GM15510 (cell line): ENCODE data around the gene RFC1.

Experiments used
- POLR2A ChIP-seq: IDR thresholded peaks from 3 replicates; pipeline ENCODE4 v1.6.1; 2011; ENCODE audit warnings: borderline replicate concordance; ENCODE audit not compliant: insufficient read length; ENCODE audit errors: extremely low read depth

The RFC1 gene

GRCh38 chr4:39357002-39357401 lies 9.2 kb downstream of the RFC1 start:
- no peak for TF ChIP-seq POLR2A

DNA sequence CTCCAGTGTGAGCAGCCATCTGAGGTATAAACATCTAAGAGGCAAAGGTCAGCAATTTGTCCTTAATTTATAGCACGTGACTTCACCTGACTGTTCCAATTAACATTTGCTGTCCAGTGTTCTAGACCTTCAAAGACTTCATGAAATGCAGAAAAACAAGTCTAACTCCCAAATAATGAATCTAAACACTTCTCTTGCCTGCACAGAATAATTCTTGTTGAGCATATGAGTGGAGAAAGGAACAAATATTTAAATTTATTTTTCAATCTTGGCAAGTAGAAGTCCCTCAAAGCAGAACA lies 12.0 kb downstream of the RFC1 start:
- TF ChIP-seq POLR2A: no peak

- no peak for TF ChIP-seq POLR2A
Observed at GRCh38 chr4:39353478-39354253, 12.5 kb downstream of the RFC1 start.

GRCh38 chr4:39349326-39349725 lies 16.8 kb downstream of the RFC1 start:
- TF ChIP-seq POLR2A: no peak

DNA sequence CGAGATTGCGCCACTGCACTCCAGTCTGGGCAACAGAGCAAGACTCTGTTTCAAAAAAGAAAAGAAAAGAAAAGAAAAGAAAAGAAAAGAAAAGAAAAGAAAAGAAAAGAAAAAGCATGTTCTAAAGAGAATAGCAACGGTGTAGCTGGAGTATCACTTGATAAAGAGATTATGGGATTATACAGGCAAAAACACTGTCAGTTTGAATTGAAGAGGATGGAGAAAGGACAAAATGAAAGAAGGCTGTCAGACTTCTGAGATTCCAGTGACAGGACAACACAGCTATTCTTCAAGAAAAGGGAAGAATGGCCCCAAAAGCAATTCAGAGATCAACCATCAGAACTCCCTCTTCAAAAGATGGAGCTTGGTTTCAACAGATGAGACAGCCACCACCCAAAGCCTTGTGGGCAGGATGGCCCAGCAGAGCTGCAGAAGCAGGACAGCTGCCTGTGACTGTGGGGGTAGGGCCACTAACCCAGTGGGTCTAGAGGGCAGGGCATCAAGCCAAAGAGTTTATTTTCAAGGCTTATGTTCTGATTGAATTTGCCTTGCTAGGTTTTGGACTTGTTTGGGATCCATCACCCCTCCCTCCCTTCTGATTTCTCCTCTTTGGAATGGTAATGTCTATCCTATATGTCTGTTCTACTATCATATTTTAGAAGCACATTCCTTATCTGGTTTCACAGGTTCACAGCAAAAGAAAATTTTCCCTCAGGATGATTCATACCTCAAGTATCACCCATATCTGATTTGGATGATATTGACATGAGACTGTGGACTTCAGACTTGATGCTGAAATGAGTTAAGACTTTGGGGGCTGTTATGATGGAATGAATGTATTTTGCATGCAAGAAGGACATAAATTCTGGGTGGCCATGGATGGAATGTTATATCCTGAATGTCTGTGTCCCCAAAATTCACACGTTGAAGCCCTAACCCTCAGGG lies 17.5 kb downstream of the RFC1 start:
- TF ChIP-seq POLR2A: no peak

DNA sequence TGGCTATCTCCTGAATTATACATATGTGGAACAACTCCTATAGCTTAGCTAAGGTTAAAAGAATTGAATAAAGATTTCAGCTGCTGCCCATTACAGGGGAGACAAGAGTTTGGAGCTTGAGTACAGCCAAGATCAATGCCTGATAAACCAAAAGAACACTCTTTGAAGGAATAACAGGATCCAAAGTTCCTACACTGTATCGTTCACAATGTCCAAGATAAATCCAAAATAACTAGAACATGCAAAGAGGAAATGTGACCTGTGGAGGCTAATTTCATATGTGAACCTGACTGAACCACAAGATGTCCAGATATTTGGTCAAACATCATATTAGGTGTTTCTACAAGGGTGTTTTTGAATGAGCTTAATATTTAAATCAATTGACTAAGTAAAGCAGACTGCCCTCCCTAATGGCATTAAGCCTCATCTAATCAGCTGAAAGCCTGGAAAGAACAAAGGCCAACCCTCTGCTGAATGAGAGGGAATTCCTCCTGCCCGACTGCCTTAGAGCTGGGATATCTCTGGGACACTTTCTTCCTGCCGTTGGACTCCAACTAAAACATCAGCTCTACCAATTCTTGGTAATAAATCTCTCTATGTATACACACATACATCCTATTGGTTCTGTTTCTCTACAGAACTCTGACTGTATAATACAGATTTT lies 19.2 kb downstream of the RFC1 start:
- no peak for TF ChIP-seq POLR2A

DNA sequence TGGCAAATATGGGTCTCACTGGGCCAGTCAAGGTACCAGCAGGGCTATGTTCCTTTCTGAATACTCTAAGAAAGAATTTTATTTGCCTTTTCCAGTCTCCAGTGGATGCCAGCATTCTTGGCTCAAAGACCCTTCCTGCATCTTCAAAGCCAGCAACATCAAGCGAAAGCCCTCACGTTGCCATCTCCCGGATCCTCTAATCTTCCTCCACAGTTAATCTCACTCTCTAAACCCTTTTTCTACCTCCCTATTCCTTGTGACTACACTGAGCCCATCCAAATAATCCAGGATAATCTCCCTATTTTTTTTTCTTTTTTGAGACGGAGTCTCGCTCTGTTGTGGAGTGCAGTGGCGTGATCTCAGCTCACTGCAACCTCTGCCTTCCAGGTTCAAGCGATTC lies 23.4 kb downstream of the RFC1 start:
- TF ChIP-seq POLR2A: no peak

DNA sequence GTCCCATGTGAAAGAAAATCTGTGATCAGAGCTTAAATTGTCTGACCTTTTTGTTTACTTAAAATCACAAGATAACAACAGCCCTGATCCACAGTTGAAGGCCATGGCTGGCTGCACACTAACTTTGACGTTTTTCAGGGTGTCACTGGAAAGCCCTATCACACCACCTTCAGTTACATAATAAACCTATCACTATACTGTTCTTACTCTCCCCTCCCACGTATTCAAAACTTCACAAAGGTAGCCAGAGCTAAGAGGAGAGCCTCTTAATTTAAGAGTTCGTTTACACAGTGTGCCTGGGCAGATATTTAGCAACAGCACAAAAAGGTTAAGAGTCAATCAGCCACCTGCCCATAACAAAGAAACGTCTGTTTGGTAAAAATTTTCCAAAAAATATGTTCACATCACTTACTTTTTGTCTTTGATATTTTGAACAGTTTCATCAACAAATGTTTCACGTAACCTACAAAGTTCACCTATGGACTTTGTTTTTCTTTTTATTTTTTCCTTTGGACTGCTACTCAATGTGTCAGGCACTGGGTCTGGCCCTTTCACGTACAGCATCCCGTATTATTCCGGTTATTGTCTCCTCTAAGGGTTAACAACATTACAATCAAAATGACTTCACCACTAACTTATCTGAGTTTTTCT lies 25.0 kb downstream of the RFC1 start:
- no peak for TF ChIP-seq POLR2A

GRCh38 chr4:39339968-39340367 lies 26.2 kb downstream of the RFC1 start:
- TF ChIP-seq POLR2A: no peak

- TF ChIP-seq POLR2A: no peak
Observed at GRCh38 chr4:39337841-39338240, 28.3 kb downstream of the RFC1 start.

DNA sequence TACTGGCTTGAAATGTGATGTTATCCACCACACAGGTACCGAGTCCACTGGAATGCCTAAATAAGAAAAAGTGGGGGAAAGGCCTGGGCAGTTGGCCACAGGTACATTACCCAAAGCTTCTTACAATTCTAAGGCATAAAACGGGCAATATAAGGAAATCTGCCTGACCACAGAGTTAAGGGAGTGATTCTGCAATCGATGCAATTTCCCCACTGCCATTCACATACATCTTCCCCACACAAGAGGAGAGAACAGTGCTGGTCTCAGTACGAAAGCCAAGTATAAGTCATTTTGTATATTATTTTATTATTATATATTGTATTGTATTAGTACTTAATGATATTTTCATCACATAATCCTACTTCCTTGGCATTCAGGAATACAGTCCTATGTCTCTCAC lies 30.6 kb downstream of the RFC1 start:
- TF ChIP-seq POLR2A: no peak

DNA sequence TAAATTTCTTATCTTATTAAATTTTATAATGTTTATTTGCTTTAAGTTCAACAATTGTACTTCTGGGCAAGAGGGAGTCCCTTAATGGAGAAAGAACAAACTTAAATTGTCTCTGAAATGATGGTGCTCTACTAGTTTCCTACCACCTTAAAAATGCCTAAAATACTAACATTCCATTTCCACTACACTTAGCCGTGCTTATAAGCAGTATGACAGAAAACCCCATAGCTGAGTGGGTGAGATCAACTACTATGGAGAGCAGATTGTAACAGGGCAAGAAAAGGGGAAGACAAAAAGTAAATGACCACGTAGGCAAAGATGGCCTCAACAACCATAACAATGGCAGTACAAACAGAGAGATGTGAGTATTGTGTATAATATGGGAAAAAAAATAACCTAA lies 35.0 kb downstream of the RFC1 start:
- no peak for TF ChIP-seq POLR2A

DNA sequence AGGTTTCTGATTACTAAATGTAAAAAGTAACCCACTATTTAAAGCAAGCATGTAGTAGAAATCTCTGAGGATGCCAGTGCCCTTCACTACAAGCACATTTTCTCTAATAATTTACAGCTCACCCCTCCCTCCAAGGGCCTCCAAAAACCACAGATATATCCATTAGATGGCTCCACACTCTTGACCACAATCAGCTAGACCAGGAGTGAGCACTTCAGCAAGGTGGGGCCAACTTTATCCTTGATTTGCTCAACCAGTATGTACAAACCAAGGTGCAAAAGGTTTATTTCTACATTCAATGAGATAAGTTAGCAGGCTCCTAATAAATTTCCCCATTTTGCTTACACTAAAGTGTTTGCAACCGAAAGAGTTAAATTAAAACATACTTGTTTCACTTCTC lies 35.8 kb downstream of the RFC1 start:
- no peak for TF ChIP-seq POLR2A

DNA sequence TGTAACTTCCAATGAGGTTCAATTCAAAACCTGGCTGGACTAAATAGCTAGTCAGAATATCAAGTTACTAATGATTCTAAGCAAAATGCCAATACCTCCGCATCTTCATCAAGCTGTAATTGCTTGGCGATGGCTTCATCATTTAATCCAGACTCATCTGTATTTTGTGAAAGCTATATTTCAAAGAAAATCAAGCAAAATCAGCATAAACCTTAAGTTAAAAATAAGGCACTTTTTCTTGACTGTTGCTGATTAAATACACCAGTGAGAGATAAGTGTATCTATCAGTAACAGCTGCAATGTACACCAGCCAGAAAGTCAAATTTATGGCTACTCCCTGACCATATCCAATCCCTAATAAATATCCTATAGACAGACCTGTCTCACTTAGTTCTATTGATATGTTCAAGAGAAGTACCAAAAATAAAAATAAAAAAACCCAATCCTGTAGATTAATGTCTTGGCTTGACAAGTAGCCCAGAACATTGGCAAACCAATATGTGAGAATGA lies 39.6 kb downstream of the RFC1 start:
- TF ChIP-seq POLR2A: no peak

GRCh38 chr4:39324897-39325613 lies 41.1 kb downstream of the RFC1 start:
- no peak for TF ChIP-seq POLR2A

- TF ChIP-seq POLR2A: no peak
Observed at GRCh38 chr4:39324446-39324845, 41.7 kb downstream of the RFC1 start.
